Ramos (cell line): Measurements from ENCODE around the gene TACC2.

ENCODE experiments used
- in situ Hi-C: fragments of 300-500 bp; cut with MboI; formaldehyde crosslinking; loops from one replicate; pipeline ENCODE4 v1.14.3; 2022; ENCODE audit warnings: low sequenced_read_pairs; ENCODE audit not compliant: unreplicated experiment

The TACC2 gene

DNA sequence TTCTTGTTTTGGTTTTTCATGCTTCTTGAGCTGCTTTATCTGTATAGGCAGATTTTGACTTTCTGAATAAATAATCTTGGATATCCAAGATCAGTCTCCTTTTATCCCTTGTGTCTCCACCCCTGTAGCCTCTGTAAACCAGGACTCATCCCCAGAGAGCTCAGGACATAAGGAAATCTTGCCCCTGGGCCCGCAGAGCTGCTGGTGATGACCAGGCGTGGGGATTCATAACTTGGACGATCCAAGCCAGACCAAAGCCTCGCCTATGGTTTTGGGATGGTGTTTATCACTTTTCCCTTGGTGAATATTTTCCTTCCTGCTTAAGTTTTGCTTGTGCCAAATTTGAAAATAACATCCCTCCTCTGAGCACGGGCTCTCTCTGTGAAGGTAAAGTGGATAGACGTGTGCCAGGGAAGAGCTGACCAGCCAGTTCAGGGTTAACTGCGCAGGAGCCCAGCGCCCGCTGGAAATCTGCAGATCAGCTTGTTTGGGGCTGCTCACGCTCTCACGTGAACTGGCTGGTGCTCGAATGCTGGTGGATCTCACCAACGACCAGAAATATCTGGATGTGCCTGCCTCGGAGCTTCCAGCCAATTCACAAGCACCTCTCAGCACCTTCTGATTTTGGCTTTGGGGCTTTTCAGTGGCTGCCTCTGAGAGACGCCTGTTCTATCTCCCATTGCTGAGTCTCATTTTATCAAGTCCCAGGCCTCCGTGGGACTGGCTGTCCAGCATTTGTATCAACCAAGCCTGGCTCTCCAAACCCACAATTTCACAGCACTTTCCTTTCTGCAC, 150.1 kb downstream of the TACC2 start:
- in situ Hi-C loops = no loop called here

DNA sequence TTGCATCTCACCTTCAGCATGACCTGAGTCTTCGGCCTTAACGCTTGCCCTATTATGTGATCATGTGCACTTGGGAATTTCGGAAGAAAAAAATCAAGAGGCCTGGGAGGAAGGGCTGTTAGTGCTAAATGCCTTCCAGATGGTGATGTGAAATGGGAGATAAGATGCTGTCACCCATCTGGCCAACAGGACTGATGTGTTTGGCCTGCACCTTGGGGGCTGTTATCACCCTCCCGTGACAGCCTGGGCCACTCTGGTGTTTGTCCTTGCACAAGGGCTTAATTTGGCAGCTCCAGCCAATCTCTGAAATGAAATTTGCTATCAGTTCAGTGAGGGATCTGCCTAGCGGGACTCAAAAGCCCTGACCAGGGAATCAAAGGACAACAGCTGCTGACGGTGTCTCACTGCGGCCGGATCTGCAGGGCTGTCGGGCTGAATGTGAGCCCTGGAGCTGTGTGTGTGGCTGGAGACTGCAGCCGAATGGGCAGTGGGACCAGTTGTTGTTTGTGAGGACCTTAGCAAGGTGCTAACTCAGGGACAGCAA, 150.7 kb downstream of the TACC2 start:
- in situ Hi-C loops = no loop called here

DNA sequence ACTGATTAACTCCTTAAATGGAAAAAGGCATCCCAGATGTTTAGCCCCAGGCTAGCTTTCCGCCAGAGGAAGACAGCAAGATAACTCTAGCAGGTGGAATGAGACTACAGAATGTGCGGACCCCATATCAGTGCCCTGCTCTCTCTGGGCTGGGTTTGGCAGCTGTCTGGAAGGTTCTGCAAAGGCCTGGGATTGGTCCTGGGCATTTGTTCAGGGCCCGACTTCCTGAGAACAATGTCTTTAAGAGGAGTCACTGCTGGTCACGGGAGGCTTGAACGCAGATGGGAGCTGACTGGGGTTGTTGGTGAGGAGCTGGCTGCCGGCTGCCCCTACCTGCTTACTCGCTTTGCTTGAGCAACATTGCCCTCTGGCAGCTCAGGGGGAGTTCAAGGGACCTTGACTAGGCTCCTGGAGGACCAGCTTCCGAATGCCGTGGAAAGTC, 151.5 kb downstream of the TACC2 start:
- in situ Hi-C loops = no loop called here

DNA sequence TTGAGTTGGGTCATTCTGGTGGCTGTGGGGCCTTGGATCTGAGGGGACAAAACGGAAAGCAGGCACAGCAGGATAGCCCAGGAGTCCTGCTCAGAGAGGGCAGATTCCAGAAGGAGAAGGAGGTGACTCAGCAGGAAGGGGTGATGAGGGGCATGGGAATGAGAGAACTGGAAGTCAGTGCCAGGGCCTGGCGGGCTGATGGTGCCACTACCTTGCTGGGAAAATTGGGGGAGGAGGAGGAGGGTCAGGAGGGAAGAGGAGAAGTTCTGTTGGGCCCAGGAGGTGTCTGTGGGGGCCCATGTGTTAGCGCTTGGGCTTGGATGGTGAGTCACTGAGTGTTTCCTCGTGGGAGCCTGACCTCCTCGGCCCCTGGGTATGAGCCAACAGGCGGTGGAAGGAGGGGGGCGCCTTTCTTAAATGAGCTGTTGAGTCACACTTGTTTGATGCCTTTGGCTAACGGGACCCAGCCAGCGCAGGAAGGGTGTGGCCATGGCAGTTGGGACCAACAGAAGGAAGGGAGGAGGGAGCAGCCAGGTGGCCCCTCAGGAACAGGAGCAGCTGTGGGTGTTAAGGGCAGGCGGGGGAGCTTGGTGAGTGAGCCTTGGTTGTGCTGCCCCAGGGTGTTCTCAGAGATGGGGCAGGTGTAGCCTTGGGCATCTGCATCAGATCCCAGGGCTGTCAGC, 152.1 kb downstream of the TACC2 start:
- in situ Hi-C loops = no loop called here

DNA sequence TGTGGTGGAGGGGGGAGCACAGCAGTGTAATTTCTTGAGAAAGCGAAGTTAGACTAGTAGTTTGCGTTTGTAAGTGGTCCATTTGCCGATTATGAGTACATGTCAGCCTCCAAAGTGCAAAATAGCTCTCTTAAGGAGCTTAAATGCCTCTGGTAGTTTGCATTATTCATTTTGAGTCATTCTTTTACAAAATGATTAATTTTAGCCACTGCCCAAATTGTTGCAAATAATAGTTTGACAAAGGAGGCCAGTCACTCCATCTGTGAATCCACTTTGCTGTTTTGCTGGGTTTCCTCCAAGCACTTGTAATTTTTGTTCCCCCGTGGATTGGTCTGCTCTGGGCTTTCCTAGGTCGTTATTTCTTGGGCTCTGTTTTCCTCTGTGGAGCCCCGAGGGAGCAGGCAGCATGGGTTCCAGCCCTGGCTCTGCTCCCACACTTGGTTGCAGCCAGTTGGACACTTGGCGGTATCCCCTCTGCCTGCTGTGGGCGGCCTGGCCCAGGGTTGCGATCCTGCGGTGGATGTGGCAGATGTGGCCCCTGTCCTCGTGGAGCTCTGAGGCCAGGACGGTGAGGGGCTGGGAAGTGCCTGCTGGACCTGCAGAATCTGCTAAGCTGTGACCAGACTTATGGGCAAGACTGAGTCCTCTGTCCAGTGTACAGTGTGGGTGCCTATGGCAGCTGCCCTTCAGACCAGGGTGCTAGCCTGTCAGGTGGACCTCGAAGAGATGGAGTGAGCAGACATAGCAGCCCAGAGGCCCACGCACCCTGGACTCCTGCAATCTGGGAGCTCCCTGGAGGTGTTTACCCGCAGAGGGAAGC, 153.1 kb downstream of the TACC2 start:
- in situ Hi-C loops = no loop called here

DNA sequence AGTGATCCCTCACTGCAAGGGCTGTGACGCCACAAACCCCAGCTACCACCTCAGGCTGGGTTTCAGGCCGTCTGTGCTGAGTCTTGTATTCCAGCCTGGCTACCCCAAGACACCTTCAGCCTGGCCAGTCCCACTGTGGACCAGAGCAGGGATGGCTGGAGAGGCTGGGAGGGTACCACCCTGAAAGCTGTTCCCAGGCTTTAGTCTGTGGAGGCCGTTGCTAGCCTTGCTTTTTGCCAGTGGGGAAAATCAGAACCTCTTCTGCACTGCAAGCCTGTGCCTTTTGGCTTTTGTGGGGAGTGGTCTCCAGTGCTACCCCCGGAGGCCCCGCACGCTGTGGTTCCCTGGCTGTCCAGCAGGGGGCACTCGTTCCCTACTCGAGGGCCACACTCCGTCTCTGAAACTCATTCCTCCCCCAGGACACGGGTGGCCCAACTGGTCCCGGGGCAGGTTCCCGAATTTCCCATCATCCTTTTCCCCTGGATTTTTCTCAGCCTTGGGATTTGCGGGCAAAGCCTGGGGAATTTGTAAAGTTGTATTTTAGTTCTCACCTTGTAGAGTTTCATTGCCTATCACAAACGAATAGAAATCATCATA, 153.8 kb downstream of the TACC2 start:
- in situ Hi-C loops = no loop called here

DNA sequence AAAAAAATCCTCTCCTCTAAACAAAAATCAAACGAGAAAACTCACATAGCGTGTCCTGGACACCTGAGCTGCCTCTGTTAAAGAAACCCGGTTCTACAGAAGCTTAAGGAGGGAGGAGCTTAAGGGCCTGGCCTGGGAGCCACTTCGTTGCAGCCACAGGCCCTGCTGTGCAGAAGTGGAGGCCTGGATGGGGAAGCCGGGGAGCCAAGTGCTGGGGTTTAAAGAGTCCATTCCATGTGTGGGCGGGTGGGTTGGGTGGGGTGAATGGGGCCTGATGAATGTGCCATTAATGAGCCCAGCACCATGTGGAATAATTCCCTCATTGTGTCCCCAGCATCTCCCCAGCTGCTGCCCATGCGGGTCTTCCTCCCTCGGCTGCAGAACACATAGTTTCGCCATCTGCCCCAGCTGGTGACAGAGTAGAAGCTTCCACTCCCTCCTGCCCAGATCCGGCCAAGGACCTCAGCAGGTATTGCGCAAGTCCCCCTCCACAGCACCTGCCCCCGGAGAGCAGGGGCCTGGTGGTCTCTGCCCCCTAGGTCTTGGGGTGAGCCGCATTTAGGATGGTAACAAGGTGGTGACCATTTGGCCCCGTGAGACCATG, 154.4 kb downstream of the TACC2 start:
- in situ Hi-C loops = no loop called here

DNA sequence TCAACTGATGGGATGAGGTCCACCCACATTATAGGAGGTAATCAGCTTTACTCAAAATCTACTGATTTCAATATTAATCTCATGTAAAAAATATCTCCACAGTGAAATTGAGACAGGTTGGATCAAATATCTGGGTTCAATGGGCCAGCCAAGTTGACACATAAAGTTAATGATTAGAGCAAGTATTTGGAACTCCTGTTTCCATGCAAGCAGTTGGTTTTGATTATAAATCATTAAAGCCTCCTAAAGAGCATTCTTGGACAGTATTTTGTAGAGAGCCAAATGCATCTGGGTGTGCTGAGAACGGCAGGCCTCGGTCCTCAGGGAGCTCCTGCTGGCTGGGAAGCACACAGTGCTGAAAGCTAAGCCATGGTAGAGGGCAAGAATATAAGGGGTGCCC, 155.2 kb downstream of the TACC2 start:
- in situ Hi-C loops = no loop called here

DNA sequence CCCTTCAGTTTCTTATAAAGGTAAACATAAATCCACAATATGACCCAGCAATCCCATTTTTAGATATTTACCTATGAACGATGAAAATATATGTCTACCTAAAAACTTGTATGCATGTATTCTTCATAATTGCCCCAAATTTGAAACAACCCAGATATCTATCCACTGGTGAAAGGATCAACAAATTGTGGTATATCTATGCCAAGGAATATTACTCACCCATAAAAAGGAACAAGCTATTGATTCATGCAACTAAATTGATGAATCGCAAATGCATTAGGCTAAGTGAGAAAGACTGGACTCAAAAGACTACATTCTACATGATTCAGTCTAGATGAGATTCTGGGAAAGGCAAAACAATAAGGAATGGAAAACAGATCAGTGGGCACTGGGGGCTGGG, 156.2 kb downstream of the TACC2 start:
- in situ Hi-C loops = no loop called here

DNA sequence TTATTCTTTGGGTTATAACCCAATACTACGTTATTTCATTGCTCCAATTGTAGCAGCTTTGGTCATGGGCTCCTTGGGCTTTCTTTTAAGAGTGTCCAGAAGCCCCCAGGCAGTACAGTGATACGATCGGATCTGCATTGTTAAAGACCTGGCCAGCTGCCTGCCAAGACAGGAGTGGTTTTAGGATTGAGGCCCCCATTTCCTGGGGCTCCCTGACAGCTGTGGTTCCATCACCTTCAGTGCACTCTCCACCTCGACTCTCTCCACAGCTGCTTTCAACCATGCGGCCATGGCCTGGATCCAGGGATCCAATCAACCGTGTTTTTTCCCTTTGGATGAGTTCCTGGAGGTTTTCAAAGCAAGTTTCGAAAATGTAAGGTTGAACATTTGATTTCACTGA, 158.7 kb downstream of the TACC2 start:
- in situ Hi-C loops = no loop called here

DNA sequence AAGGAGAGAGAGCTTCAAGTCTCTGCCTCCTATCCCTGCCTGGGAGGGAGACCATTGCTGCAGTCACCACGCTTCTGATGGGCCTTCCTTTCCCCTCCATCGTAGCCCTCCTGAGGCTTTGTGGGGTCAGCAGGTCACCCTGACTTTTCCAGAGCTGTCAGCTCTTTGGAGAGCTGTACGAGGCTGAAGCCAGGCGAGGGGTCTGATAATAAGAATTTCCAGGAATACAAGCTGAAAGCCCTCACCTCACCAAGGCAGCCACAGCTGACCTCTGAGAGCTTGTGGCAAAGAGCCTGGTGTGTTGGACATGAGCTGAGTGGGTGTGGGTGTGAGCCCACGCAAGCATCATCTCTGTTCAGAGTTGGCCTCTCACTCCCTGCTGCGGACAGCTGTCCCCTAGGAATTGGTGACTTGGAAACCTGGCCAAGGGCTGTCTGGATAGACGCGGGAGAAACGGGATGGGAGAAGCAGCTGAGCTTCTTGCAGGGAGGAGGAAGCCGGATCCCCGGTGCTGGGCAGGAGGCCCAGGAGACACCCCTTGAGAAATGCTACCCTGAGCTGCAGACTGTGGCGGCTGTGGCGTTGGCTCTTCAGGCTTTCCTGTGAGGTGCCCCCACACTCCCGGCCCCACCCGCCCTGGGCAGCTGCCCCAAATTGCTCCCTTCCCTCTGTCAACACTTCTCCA, 160.1 kb downstream of the TACC2 start:
- in situ Hi-C loops = no loop called here

DNA sequence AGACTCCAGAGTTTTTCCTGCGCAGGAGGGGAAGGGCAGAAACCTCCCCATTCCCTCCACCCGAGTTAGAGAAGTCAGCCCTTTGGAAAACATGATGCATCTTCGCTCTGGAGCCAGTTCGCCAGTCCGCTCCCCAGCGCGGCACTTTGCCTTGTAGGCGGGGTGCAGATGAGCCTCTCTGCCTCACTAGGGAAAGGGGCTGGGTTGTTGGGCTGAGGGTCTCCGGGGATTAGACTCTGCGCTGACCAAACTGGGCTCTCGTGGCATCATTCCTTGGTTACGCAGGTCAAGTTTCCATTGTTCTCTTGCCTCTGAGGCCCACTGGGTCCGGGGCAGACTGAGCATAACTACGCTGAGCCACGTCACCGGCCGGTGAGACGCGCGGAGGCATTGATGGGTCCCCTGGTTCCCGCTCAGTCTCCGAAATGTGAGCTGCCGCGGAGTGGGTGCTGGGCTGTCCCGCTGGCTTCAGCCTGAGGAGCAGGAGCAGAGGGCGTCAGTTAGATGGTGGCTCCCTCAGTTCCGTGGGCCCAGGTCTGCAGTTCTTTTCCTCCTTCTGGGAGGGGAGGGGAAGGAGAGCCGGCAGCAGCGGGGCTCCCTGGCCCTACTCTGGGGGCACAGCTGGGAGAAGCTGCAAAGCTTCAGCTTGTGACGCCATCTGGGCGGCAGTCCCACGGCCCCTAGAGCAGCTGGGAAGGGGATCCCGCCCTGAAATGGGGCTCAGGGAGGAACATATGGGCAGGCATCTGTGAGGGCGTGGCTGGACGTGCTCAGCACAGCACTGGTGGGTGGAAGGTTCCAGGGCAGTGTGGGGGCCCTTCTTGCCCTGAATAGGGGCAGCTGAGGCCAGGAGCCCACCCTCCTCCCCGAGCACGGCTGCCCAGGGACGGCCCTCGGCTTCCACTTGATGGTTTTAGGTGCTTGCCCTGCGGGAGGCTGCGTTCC, 160.9 kb downstream of the TACC2 start:
- in situ Hi-C loops = no loop called here

DNA sequence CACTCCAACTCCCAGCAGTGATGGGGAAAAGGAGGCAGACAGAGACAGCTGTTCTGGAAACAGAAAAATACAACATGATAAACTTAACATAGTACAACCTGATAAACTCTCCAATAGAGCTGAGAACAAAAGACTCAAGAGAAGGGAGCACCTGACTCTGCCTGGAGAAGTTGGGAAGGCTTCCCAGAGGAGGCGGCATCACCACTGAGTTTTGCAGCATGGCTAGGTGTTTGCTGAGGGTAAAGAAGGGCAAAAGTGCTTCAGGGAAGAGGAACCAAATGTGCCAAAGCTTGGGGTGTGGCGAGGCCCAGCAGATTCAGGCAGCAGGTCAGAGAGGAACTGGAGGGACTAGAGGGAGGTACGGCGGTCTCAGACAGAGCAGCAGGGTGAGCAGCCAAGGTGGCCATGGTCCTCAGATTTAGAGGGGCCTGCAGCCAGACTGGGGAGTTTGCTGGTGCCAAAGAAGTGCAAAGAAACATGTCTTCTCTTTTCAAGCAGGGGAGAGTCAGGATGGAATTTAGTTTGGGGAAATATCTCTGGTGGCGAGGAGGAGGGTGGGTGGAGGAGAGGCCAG, 162.2 kb downstream of the TACC2 start:
- in situ Hi-C loops = no loop called here

DNA sequence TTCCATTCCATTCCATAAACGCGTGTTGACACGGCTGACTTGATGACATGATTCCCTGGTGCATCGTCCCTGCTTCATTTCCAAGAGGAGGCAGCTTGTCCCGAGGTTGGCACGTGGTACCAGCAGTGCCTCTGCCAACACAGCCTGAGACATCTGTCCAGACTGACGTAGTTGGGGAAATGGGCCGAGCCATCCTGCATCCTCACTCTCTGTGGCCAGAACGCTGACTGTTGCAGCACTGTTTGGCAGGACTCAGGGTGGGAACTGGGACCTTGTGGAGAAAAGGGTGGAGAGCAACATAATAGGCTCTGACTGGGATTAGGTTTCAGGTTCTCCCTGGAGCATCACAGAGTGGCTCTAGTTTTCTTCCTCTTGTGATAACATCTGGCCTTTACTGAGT, 163.6 kb downstream of the TACC2 start:
- in situ Hi-C loops = no loop called here

DNA sequence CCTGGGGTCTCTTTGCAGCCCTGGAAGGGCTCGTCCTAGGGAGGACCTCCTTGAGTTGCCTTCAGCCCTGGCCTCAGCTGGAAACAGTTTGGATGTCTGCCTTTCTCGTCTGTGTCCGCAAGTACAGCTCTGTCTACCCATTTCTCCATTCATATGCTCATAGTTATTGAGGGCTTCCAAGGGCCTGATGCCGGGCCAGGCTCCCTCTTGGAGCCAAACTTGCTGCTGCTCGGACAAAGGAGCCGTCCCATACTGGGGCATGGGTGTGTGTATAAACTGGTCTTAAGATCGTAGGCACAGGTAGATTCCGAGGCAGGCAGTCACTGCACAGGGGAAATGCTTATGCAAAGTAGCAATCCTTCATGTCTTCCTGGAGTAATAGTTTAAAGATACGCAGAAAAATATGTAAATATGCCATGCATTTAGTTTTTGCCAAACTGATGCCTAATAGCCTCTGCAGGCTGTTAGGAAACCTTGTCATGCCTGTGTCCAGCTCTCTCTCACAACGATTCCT, 165.1 kb downstream of the TACC2 start:
- in situ Hi-C loops = no loop called here

DNA sequence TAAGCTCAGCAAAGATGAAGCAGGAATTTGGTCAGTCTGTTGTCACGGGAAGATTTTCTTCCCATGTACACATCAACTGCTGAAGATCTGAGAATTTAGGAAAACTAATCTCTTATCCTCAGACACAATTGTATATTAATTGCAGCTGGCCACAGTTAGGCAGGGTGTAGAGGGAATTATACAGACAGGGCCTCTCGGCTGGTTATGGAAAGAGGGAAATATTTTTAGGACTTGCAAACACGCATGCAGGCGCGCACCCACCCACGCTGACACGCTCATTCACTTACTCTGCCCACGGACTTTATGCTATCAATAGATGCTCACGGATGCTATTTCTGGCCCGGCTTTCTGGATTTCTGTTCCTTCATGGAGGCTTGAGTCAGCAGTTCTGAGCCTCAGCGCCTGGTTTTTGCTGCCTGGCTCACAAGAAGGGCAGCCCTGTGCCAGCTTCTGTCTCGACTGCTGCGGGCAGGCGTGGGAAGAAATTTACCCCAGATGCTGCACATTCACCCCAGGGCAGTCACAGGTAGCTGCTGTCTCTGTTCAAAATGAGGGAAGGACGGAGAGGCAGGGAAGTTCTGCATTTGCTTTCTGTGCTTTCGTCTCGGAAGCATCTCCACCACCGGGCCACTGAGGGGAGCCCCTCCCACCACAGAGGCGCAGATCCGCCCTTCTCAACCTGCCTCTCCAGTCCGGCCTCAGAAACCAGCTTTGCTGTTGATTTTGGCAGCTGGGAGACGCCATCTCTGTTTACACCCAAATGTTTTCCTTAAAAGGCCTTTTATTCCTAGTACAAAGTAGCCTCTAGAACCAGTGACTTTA, 165.8 kb downstream of the TACC2 start:
- in situ Hi-C loops = no loop called here

DNA sequence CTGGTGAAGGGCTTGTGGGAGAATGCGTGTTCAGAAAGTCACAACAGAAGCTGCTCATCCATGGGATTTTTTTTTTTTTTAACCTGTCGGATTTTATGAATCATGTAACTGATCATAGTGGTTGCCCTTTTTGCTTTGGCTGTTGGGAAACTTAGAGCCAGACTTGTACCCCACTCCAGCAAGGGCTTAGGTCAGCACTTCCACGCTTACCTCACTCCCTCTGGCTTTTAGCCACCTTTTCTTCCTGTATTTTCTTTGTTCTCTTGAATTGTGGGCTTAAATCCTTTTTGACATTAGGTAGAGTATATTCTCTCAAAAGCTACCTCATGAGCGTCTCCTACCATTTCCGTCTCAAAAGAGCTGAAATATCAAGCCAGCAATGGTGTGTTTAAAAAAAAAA, 168.5 kb downstream of the TACC2 start:
- in situ Hi-C loops = no loop called here
